GM06990 (cell line): ENCODE data around the gene ESRRA.

Experiments used
- DNase-seq: peaks from one replicate; pipeline ENCODE4 v3.0.0-alpha.2; 2011; ENCODE audit not compliant: insufficient read length; ENCODE audit errors: extremely low read depth
- H3K27me3 ChIP-seq: replicated peaks from 2 replicates; pipeline ENCODE4 v1.6.0; 2011; ENCODE audit warnings: low read length; ENCODE audit not compliant: control insufficient read depth, insufficient read depth
- H3K36me3 ChIP-seq: 2 replicates; pipeline ENCODE4 v1.5.1; 2011; ENCODE audit warnings: low read length; ENCODE audit not compliant: control insufficient read depth, insufficient read depth
- H3K4me3 ChIP-seq: replicated peaks from 2 replicates; pipeline ENCODE4 v1.5.1; 2011; ENCODE audit warnings: low read depth, mild to moderate bottlenecking, control low read depth, low read length
- CTCF ChIP-seq: IDR thresholded peaks from 2 replicates; pipeline ENCODE4 v1.5.1; 2011; ENCODE audit warnings: low read length, control low read depth, mild to moderate bottlenecking, inconsistent platforms; ENCODE audit not compliant: insufficient read depth, poor library complexity, severe bottlenecking

ESRRA gene

GRCh38 chr11:64324692-64325469, 19.6 kb downstream of the ESRRA start:
- Histone ChIP-seq H3K36me3 (peaks cover 19% of the 10 kb centered on the region), H3K4me3 (no peak overlapping the region), H3K27me3 (no peaks in the 10 kb centered on the region)
- DNase-seq: no peak
- no peak for TF ChIP-seq CTCF

GRCh38 chr11:64327375-64327774, 22.1 kb downstream of the ESRRA start:
- Histone ChIP-seq H3K27me3 (no peaks in the 10 kb centered on the region), H3K4me3 (no peak overlapping the region), H3K36me3 (peaks cover 7% of the 10 kb centered on the region)
- no peak for DNase-seq
- no peak for TF ChIP-seq CTCF

DNA sequence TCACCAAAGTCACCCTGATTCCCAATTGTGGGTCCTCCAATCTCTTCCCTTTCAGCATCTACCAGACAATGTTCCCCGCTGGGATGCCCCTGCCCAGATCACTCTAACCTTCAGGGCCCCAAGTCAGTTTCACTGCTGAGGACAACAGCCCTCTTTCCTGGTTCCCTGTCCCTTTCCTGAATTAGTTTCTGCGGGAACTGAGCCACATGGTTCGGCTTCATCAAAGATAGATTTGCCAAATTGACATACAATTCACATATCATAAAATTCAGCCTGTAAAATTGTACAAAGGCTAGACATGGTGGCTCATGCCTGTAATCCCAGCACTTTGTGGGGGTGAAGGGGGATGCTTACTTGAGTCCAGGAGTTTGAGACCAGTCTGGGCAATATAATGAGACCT, 22.7 kb downstream of the ESRRA start:
- Histone ChIP-seq H3K4me3 (no peak overlapping the region), H3K27me3 (no peaks in the 10 kb centered on the region), H3K36me3 (peaks cover 3% of the 10 kb centered on the region)
- DNase-seq: no peak
- no peak for TF ChIP-seq CTCF

GRCh38 chr11:64330888-64331287, 25.6 kb downstream of the ESRRA start:
- TF ChIP-seq CTCF: no peak
- Histone ChIP-seq H3K36me3 (no peaks in the 10 kb centered on the region; the same call in 1 of the 2 replicates), H3K4me3 (no peak overlapping the region), H3K27me3 (no peaks in the 10 kb centered on the region)
- no peak for DNase-seq

DNA sequence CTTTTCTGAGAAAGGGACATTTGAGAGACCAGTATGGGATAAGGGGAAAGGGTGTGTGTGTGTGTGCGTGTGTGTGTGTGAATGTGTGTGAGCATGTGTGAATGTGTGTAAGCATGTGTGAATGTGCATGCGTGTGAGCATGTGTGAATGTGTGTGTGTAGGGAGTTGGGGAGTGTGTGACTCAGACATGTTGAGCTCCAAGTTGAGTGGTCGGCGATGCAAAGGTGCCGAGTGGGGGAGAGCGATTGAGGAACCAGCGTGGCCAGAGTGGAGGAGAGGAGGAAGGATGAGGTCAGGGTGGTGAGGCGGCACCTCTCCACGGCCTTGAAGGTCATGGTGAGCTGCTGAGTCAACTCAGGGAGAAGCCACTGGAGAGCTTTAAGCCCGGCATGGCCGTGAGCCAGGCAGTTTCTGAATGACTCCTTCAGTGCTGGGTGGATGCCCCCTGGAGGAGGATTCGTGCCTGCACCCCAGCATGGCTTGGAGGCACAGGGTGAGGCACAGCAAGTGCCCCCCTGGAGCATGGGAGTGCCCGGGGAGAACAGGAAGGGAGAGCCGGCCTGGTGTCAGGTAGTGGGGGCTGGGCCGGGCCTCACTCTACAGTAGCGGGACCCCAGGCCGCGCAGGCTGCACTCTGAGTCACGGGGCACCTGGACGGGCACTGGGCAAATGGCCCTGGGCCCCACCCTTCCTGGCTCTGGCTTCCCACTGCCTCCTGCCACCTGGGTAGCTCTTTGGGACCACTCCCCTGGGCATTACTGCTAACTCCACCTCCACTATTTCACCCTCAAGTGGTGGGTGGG, 26.4 kb downstream of the ESRRA start:
- H3K27me3 ChIP-seq: no peaks in the 10 kb centered on the region
- TF ChIP-seq CTCF: peak; percentile 79
- H3K36me3 ChIP-seq: no peaks in the 10 kb centered on the region; the same call in 1 of the 2 replicates
- no peak overlapping the region for H3K4me3 ChIP-seq
- DNase-seq: peak; percentile 83
